Gastrocnemius medialis (tissue), 4 donors: Measurements from ENCODE around the gene GRID2. TPM values are rescaled to one million over a fixed set of nuclear protein-coding genes. Genes with fewer than 3 reads are reported as not detected.

Experiments
- ATAC-seq, 2 donors: fragments of 150-250 bp; one replicate each; pipeline ENCODE4 v1.9.1; 2016
- DNase-seq, 2 donors: peaks; one replicate each; pipeline ENCODE4 v3.0.0-alpha.2; 2019
- H3K27ac ChIP-seq, 4 donors: fragments of 200-600 bp; sonication (generic); 1 replicate in 1 of 4; 2 replicates in 3 of 4; pipeline ENCODE4 v1.5.1; 2016 to 2018; ENCODE audit warnings: mild to moderate bottlenecking in 2 of 4, moderate library complexity in 1 of 4
- H3K27me3 ChIP-seq, 3 donors: fragments of 200-600 bp; sonication (generic) in 2 of 3; 1 replicate in 1 of 3; 2 replicates in 2 of 3; pipeline versions ENCODE4 v1.5.1 to v1.6.0; 2016 to 2019; ENCODE audit warnings: mild to moderate bottlenecking in 1 of 3, moderate library complexity in 1 of 3
- H3K36me3 ChIP-seq, 2 donors: fragments of 200-600 bp; sonication (generic) in 1 of 2; one replicate each; pipeline ENCODE4 v1.5.1; 2017 to 2018
- H3K4me1 ChIP-seq, 2 donors: fragments of 200-600 bp; sonication (generic) in 1 of 2; one replicate each; pipeline ENCODE4 v1.5.1; 2016 to 2017; ENCODE audit warnings: mild to moderate bottlenecking in 2 of 2
- H3K4me3 ChIP-seq, 4 donors: fragments of 200-600 bp; sonication (generic) in 3 of 4; 1 replicate in 1 of 4; 2 replicates in 3 of 4; pipeline ENCODE4 v1.5.1; 2016 to 2019; ENCODE audit warnings: mild to moderate bottlenecking in 2 of 4
- H3K9me3 ChIP-seq, 3 donors: fragments of 200-600 bp; sonication (generic) in 2 of 3; 1 replicate in 1 of 3; 2 replicates in 2 of 3; pipeline ENCODE4 v1.5.1; 2016 to 2019
- POLR2A ChIP-seq, 2 donors: fragments of 450-650 bp; IDR thresholded peaks; one replicate each; pipeline ENCODE4 v1.6.1; 2017; ENCODE audit warnings: antibody characterized with exemption in 2 of 2, mild to moderate bottlenecking in 2 of 2, moderate library complexity in 2 of 2
- in situ Hi-C, 4 donors: fragments of 200-750 bp; cut with MboI; loops; one replicate each; pipeline versions ENCODE4 v1.15.0 to v1.8.0; 2017; ENCODE audit warnings: low sequenced_read_pairs in 4 of 4
- intact Hi-C: fragments of 100-400 bp; cut with DNase I; formaldehyde crosslinking; loops from one replicate; pipeline ENCODE4 v1.15.1; 2023; ENCODE audit warnings: low total_unique reads
- total RNA-seq, 4 donors: library from RNA; depleted of rRNA; stranded (reverse); fragments of >200 nt; gene quantifications; one replicate each; pipeline versions ENCODE4 v1.1.0 to v1.2.3, GENCODE V29; 2016
- TF ChIP-seq, protein P1 (sequence below), 5 experiments: fragments of 450-650 bp in 3 of 5; fragments of 200-600 bp in 2 of 5; sonication (generic) in 2 of 5; IDR thresholded peaks in 4 of 5; conservative IDR thresholded peaks in 1 of 5; 1 replicate in 4 of 5; 2 replicates in 1 of 5; pipeline ENCODE4 v1.5.1; 2016 to 2019; ENCODE audit warnings: antibody characterized with exemption in 5 of 5, mild to moderate bottlenecking in 3 of 5, moderate library complexity in 3 of 5

The GRID2 gene
- total RNA-seq, 4 donors from 2014 or later = not detected

DNA sequence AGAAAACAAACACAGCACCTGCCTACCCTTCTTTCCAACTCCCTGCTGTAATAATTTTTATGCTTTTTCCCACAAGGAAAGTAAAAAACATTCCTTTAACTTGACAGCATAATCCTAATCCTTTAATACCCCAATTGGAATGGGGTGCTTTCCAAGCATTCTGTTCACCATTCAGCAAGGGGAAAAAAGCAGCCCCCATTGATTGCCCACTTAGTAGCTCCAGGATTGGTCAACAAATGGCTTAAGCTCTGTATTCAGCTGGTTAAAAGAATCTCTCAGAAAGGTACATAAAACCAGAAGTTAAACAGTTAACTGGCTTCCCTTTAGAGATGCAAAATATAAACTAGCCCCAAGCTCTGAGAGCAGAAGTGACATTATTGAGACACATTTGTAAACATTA is 1330.0 kb downstream of the GRID2 start:
- H3K36me3 ChIP-seq = no peaks in the 10 kb centered on the region
- no peak for ATAC-seq
- H3K4me1 ChIP-seq = no peaks in the 10 kb centered on the region
- H3K4me3 ChIP-seq = no peak overlapping the region
- intact Hi-C loops (no loop called here), in situ Hi-C loops (no loop called here)
- H3K27ac ChIP-seq = no peak overlapping the region
- no peaks in the 10 kb centered on the region for H3K9me3 ChIP-seq
- DNase-seq = no peak
- TF ChIP-seq, protein P1, sequence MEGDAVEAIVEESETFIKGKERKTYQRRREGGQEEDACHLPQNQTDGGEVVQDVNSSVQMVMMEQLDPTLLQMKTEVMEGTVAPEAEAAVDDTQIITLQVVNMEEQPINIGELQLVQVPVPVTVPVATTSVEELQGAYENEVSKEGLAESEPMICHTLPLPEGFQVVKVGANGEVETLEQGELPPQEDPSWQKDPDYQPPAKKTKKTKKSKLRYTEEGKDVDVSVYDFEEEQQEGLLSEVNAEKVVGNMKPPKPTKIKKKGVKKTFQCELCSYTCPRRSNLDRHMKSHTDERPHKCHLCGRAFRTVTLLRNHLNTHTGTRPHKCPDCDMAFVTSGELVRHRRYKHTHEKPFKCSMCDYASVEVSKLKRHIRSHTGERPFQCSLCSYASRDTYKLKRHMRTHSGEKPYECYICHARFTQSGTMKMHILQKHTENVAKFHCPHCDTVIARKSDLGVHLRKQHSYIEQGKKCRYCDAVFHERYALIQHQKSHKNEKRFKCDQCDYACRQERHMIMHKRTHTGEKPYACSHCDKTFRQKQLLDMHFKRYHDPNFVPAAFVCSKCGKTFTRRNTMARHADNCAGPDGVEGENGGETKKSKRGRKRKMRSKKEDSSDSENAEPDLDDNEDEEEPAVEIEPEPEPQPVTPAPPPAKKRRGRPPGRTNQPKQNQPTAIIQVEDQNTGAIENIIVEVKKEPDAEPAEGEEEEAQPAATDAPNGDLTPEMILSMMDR (IDR thresholded peaks at IDR 0.05 in 4 of 5, conservative IDR thresholded peaks at IDR 0.05 in 1 of 5) = no peak
- no peak for TF ChIP-seq POLR2A (IDR thresholded peaks at IDR 0.05)
- no peaks in the 10 kb centered on the region for H3K27me3 ChIP-seq

- TF ChIP-seq POLR2A (IDR thresholded peaks at IDR 0.05) = no peak
- TF ChIP-seq, protein P1 (IDR thresholded peaks at IDR 0.05 in 4 of 5, conservative IDR thresholded peaks at IDR 0.05 in 1 of 5) = no peak
- DNase-seq (no peak), ATAC-seq (no peak)
- no peak overlapping the region for H3K4me3 ChIP-seq
- H3K4me1 ChIP-seq = no peaks in the 10 kb centered on the region
- in situ Hi-C loops = no loop called here
- H3K27ac ChIP-seq = no peak overlapping the region
- intact Hi-C loops = no loop called here
- no peaks in the 10 kb centered on the region for H3K9me3 ChIP-seq
- no peaks in the 10 kb centered on the region for H3K27me3 ChIP-seq
- no peaks in the 10 kb centered on the region for H3K36me3 ChIP-seq
Observed at GRCh38 chr4:93635943-93636342, 1332.2 kb downstream of the GRID2 start.

- H3K9me3 ChIP-seq = no peaks in the 10 kb centered on the region
- intact Hi-C loops (no loop called here), in situ Hi-C loops (no loop called here)
- DNase-seq = no peak
- H3K4me3 ChIP-seq = no peak overlapping the region
- no peaks in the 10 kb centered on the region for H3K36me3 ChIP-seq
- no peaks in the 10 kb centered on the region for H3K4me1 ChIP-seq
- ATAC-seq = no peak
- TF ChIP-seq, protein P1 (IDR thresholded peaks at IDR 0.05 in 4 of 5, conservative IDR thresholded peaks at IDR 0.05 in 1 of 5) = no peak
- no peak for TF ChIP-seq POLR2A (IDR thresholded peaks at IDR 0.05)
- no peaks in the 10 kb centered on the region for H3K27me3 ChIP-seq
- no peak overlapping the region for H3K27ac ChIP-seq
Observed at GRCh38 chr4:93645120-93645519, 1341.4 kb downstream of the GRID2 start.

DNA sequence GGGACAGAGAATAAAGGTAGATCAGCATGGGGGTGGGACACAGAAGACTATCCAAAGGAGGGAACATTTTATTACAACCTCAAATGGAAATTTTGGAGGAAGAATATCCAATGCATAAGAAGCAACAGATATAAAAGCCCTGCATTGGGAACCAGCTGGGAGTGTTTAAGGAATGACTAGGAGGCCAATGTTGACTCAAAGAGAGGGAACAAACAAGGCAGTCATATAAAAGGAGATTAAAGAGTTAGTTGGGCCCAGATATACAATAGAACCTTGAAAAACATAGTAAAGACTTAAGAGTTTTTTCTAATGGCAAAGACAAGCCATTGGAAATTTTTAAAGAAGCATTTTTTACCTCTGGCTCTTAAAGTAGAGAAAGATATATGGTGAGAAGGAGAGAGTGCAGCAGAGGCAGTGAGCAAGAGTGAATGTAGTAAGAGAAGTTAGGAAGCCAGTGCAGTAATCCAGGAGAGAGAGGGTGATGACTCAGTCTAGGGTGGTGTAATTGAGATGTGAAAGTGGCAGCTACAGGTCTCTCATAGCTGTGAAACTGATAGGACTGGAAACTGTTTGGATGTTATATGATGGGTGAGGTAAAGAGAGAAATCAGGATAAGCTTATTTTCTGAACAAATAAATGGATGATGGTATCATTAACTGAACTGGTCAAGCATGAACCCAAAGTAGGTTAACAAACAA is 1342.6 kb downstream of the GRID2 start:
- intact Hi-C loops (no loop called here), in situ Hi-C loops (no loop called here)
- DNase-seq (no peak), ATAC-seq (no peak)
- H3K27ac ChIP-seq = no peak overlapping the region
- H3K27me3 ChIP-seq = no peaks in the 10 kb centered on the region
- TF ChIP-seq, protein P1 (IDR thresholded peaks at IDR 0.05 in 4 of 5, conservative IDR thresholded peaks at IDR 0.05 in 1 of 5) = no peak
- TF ChIP-seq POLR2A (IDR thresholded peaks at IDR 0.05) = no peak
- no peaks in the 10 kb centered on the region for H3K36me3 ChIP-seq
- no peak overlapping the region for H3K4me3 ChIP-seq
- no peaks in the 10 kb centered on the region for H3K4me1 ChIP-seq
- no peaks in the 10 kb centered on the region for H3K9me3 ChIP-seq

DNA sequence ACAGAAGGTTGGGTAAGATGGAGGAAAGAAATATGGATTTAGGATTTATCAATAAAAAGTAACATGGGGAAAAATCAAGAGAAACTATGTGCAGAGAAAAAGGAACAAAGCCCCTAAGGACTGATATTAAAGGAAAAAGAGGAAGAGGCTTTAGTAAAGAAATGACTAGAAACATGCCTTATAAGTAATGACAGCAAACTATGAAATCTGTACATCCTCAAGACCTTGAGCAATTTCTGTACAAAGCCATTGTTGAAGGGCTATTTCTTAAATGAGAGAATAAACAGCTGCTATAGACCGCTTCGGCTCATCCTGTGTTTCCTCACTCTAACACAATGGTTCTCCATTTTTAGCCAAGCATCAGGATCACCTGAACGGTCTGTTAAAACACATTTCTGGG is 1344.5 kb downstream of the GRID2 start:
- no peak for TF ChIP-seq POLR2A (IDR thresholded peaks at IDR 0.05)
- TF ChIP-seq, protein P1 (IDR thresholded peaks at IDR 0.05 in 4 of 5, conservative IDR thresholded peaks at IDR 0.05 in 1 of 5) = no peak
- no peaks in the 10 kb centered on the region for H3K4me1 ChIP-seq
- in situ Hi-C loops = no loop called here

More for the DNA sequence above, 1344.5 kb downstream of the GRID2 start:
- Histone ChIP-seq H3K27ac (no peak overlapping the region), H3K9me3 (no peaks in the 10 kb centered on the region), H3K27me3 (no peaks in the 10 kb centered on the region), H3K36me3 (no peaks in the 10 kb centered on the region), H3K4me3 (no peak overlapping the region)
- no peak for ATAC-seq
- DNase-seq = no peak
- intact Hi-C loops = no loop called here
